ENCODE measurements around the gene ZNF414.

ZNF414 gene

GRCh38 chr19:8489561-8490394 lies 24.2 kb downstream of the ZNF414 start:
- ChIA-PET CTCF (no interaction called here), POLR2A (no interaction called here)
- no peaks in the 10 kb centered on the region for H3K4me1 ChIP-seq (ENCODE audit: control insufficient read depth, insufficient read depth, low read length)
- peaks cover 0 to 51% of the 10 kb centered on the region in 2 experiments; a peak in 1 of 3 replicates for H3K36me3 ChIP-seq (ENCODE audit: control insufficient read depth in 2 of 2, insufficient read depth in 1 of 2, low read length in 2 of 2)
- H3K4me3 ChIP-seq (ENCODE audit: low read depth, low read length) = no peak overlapping the region
- peak; percentile 57 for TF ChIP-seq KLF9 (tag by site-specific recombination; IDR thresholded peaks at IDR 0.05; ENCODE audit: low read depth)
- TF ChIP-seq ZNF600 (tag by site-specific recombination; IDR thresholded peaks at IDR 0.05) = 0 out of 2 replicates have a peak, but pooled peaks have one; percentile 11
- peak; percentile 45 for TF ChIP-seq ZNF341 (tag by site-specific recombination; IDR thresholded peaks at IDR 0.05; ENCODE audit: low read depth)
- no peak for TF ChIP-seq ZSCAN5A (tag by site-specific recombination; IDR thresholded peaks at IDR 0.05)
- no peak overlapping the region for H3K27ac ChIP-seq (ENCODE audit: extremely low read depth, low read depth, low read length)
- no peaks in the 10 kb centered on the region for H3K9me3 ChIP-seq (ENCODE audit: control insufficient read depth, insufficient read depth, low read depth, low read length)

- POLR2A ChIA-PET = interaction anchor here (1.5 kb wide), 1 partner anchor 25 kb away, joined by 5 read pairs; the partner anchor contains the start of gene ZNF414
- Histone ChIP-seq H3K27ac (ENCODE audit: extremely low read depth, low read depth, low read length) (no peak overlapping the region), H3K4me1 (ENCODE audit: control insufficient read depth, insufficient read depth, low read length) (no peaks in the 10 kb centered on the region), H3K4me3 (ENCODE audit: low read depth, low read length) (no peak overlapping the region), H3K9me3 (ENCODE audit: control insufficient read depth, insufficient read depth, low read depth, low read length) (no peaks in the 10 kb centered on the region), H3K36me3 (ENCODE audit: control insufficient read depth in 2 of 2, insufficient read depth in 1 of 2, low read length in 2 of 2) (peaks cover 7 to 65% of the 10 kb centered on the region in 2 experiments; a peak in 2 of 3 replicates)
- no peak for TF ChIP-seq ZNF600 (tag by site-specific recombination; IDR thresholded peaks at IDR 0.05)
- no peak for TF ChIP-seq ZNF548 (tag by site-specific recombination; IDR thresholded peaks at IDR 0.05)
- 0 out of 2 replicates have a peak, but pooled peaks have one; percentile 37 for TF ChIP-seq ZSCAN16 (tag by site-specific recombination; IDR thresholded peaks at IDR 0.05)
- CTCF ChIA-PET = interaction anchor here (0.6 to 1.0 kb wide), 2 partner anchors 12 to 15 kb away, joined by 3 to 5 read pairs; no protein-coding TSS in a partner anchor
These were observed 25.6 kb downstream of the ZNF414 start for GRCh38 chr19:8488365-8488764.

- ChIA-PET POLR2A (interaction anchor here (1.5 kb wide), 1 partner anchor 27 kb away, joined by 5 read pairs; the partner anchor contains the start of gene ZNF414), CTCF (interaction anchor here (0.6 to 1.0 kb wide), 3 partner anchors 8 to 19 kb away, joined by 3 to 8 read pairs (median 5); no protein-coding TSS in a partner anchor)
- H3K4me3 ChIP-seq (ENCODE audit: low read depth, low read length) = no peak overlapping the region
- H3K27ac ChIP-seq (ENCODE audit: extremely low read depth, low read depth, low read length) = no peak overlapping the region
- H3K9me3 ChIP-seq (ENCODE audit: control insufficient read depth, insufficient read depth, low read depth, low read length) = no peaks in the 10 kb centered on the region
- no peaks in the 10 kb centered on the region for H3K4me1 ChIP-seq (ENCODE audit: control insufficient read depth, insufficient read depth, low read length)
- peaks cover 7 to 76% of the 10 kb centered on the region in 2 experiments for H3K36me3 ChIP-seq (ENCODE audit: control insufficient read depth in 2 of 2, insufficient read depth in 1 of 2, low read length in 2 of 2)
- TF ChIP-seq GLI4 (tag by site-specific recombination; IDR thresholded peaks at IDR 0.05) = no peak
- peak; percentile 29; the same call in 1 of the 2 replicates for TF ChIP-seq ZIC2 (tag by site-specific recombination; IDR thresholded peaks at IDR 0.05)
These were observed 26.7 kb downstream of the ZNF414 start for GRCh38 chr19:8487137-8487851.

GRCh38 chr19:8486661-8487136 lies 27.3 kb downstream of the ZNF414 start:
- no peak overlapping the region for H3K27ac ChIP-seq (ENCODE audit: extremely low read depth, low read depth, low read length)
- ChIA-PET CTCF (no interaction called here), POLR2A (no interaction called here)
- no peak for TF ChIP-seq KLF7 (tag by site-specific recombination; IDR thresholded peaks at IDR 0.05; ENCODE audit: borderline replicate concordance)
- no peak for TF ChIP-seq ZNF791 (tag by site-specific recombination; IDR thresholded peaks at IDR 0.05)
- TF ChIP-seq ZNF692 (tag by site-specific recombination; IDR thresholded peaks at IDR 0.05) = no peak
- no peak for TF ChIP-seq ZNF677 (tag by site-specific recombination; IDR thresholded peaks at IDR 0.05)
- no peak for TF ChIP-seq ZNF514 (tag by site-specific recombination; IDR thresholded peaks at IDR 0.05)
- no peak for TF ChIP-seq EGR2 (tag by site-specific recombination; IDR thresholded peaks at IDR 0.05; ENCODE audit: low read depth)
- no peak for TF ChIP-seq PRDM6 (tag by site-specific recombination; IDR thresholded peaks at IDR 0.05)
- no peak for TF ChIP-seq ZNF223 (tag by site-specific recombination; IDR thresholded peaks at IDR 0.05)
- no peak for TF ChIP-seq ZNF704 (tag by site-specific recombination; IDR thresholded peaks at IDR 0.05)
- no peak for TF ChIP-seq ZSCAN30 (tag by site-specific recombination; IDR thresholded peaks at IDR 0.05)

More at GRCh38 chr19:8486661-8487136, 27.3 kb downstream of the ZNF414 start:
- Histone ChIP-seq H3K9me3 (ENCODE audit: control insufficient read depth, insufficient read depth, low read depth, low read length) (no peaks in the 10 kb centered on the region), H3K4me3 (ENCODE audit: low read depth, low read length) (no peak overlapping the region), H3K4me1 (ENCODE audit: control insufficient read depth, insufficient read depth, low read length) (no peaks in the 10 kb centered on the region), H3K36me3 (ENCODE audit: control insufficient read depth in 2 of 2, insufficient read depth in 1 of 2, low read length in 2 of 2) (peaks cover 11 to 80% of the 10 kb centered on the region in 2 experiments)
